Esophagus muscularis mucosa (tissue), 3 donors: ENCODE results near the gene NMRAL1.

Experiments
- POLR2A ChIP-seq: fragments of 450-650 bp; IDR thresholded peaks from one replicate; pipeline ENCODE4 v1.6.1; 2017; ENCODE audit warnings: antibody characterized with exemption, moderate library complexity, mild to moderate bottlenecking, low read depth
- TF ChIP-seq, protein P1 (sequence below), 3 experiments: fragments of 200-600 bp in 2 of 3; fragments of 450-650 bp in 1 of 3; sonication (generic) in 2 of 3; IDR thresholded peaks; one replicate each; pipeline ENCODE4 v1.5.1; 2017 to 2019; ENCODE audit warnings: antibody characterized with exemption in 3 of 3, mild to moderate bottlenecking in 2 of 3, moderate library complexity in 1 of 3

DNA sequence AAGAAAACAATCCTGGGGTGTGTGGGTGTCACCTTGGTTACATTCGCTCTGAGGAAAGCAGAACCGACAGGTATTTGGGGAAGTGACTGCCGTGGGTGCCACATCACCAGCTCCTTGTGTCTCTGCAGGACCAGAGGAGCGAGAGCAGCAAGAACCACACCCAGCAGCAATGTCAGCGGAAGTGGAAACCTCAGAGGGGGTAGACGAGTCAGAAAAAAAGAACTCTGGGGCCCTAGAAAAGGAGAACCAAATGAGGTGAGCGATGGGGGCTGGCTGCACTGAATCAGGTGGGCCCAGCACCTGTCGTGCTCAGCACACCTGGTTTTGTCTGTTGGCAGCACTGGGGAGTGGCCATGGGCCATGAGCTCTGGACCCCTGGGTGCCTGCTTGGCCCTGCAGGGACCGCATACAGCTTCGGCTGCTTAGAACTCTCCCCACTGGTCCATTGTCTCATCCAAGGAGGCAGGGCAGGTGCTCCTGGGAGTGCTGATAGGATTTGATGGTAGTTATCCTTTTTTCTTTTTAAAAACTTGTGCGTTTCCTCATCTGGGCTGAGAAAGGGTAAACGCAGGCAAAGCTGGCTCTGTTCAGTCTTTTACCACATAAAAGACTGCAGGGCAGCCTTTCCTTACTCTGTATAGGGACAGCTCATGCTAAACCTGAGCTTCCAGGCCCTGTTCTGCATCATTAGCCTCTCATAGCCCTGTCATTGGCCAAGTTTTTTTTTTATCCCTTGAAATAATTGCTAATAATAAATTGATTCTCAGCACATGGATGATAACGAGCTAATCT is 31.1 kb upstream of the NMRAL1 start:
- TF ChIP-seq, protein P1, sequence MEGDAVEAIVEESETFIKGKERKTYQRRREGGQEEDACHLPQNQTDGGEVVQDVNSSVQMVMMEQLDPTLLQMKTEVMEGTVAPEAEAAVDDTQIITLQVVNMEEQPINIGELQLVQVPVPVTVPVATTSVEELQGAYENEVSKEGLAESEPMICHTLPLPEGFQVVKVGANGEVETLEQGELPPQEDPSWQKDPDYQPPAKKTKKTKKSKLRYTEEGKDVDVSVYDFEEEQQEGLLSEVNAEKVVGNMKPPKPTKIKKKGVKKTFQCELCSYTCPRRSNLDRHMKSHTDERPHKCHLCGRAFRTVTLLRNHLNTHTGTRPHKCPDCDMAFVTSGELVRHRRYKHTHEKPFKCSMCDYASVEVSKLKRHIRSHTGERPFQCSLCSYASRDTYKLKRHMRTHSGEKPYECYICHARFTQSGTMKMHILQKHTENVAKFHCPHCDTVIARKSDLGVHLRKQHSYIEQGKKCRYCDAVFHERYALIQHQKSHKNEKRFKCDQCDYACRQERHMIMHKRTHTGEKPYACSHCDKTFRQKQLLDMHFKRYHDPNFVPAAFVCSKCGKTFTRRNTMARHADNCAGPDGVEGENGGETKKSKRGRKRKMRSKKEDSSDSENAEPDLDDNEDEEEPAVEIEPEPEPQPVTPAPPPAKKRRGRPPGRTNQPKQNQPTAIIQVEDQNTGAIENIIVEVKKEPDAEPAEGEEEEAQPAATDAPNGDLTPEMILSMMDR (IDR thresholded peaks at IDR 0.05) = no peak
- no peak for TF ChIP-seq POLR2A
